Esophagus muscularis mucosa (tissue), 4 donors: ENCODE measurements around the gene UGT1A6. TPM values are rescaled to one million over a fixed set of nuclear protein-coding genes. Genes with fewer than 3 reads are reported as not detected.

Experiments used
- DNase-seq: peaks from one replicate; pipeline ENCODE4 v3.0.0-alpha.2; 2017; ENCODE audit errors: extremely low spot score
- H3K27ac ChIP-seq, 4 donors: fragments of 200-600 bp; sonication (generic); replicated peaks in 1 of 4; 1 replicate in 3 of 4; 2 replicates in 1 of 4; pipeline ENCODE4 v1.5.1; 2016 to 2019; ENCODE audit warnings: mild to moderate bottlenecking in 1 of 4
- H3K27me3 ChIP-seq, 4 donors: fragments of 200-600 bp; sonication (generic); one replicate each; pipeline versions ENCODE4 v1.5.1 to v1.6.0; 2016 to 2019
- H3K36me3 ChIP-seq, 4 donors: fragments of 200-600 bp; sonication (generic); one replicate each; pipeline ENCODE4 v1.5.1; 2016 to 2019
- H3K4me1 ChIP-seq, 4 donors: fragments of 200-600 bp; sonication (generic); one replicate each; pipeline ENCODE4 v1.5.1; 2016 to 2019
- H3K4me3 ChIP-seq, 4 donors: fragments of 200-600 bp; sonication (generic); 1 replicate in 2 of 4; 2 replicates in 2 of 4; pipeline ENCODE4 v1.5.1; 2016 to 2019; ENCODE audit warnings: mild to moderate bottlenecking in 4 of 4, moderate library complexity in 1 of 4
- H3K9me3 ChIP-seq, 4 donors: fragments of 200-600 bp; sonication (generic); 1 replicate in 3 of 4; 2 replicates in 1 of 4; pipeline ENCODE4 v1.5.1; 2016 to 2019
- CTCF ChIP-seq, 3 experiments: fragments of 200-600 bp in 2 of 3; fragments of 450-650 bp in 1 of 3; sonication (generic) in 2 of 3; IDR thresholded peaks; one replicate each; pipeline ENCODE4 v1.5.1; 2017 to 2019; ENCODE audit warnings: antibody characterized with exemption in 3 of 3, mild to moderate bottlenecking in 2 of 3, moderate library complexity in 1 of 3
- EP300 ChIP-seq: sonication (generic); formaldehyde crosslinking; IDR thresholded peaks from one replicate; pipeline ENCODE4 v1.6.1; 2017; ENCODE audit warnings: antibody characterized with exemption
- POLR2A ChIP-seq: fragments of 450-650 bp; IDR thresholded peaks from one replicate; pipeline ENCODE4 v1.6.1; 2017; ENCODE audit warnings: antibody characterized with exemption, moderate library complexity, mild to moderate bottlenecking, low read depth
- POLR2AphosphoS5 ChIP-seq, 2 donors: sonication (generic); formaldehyde crosslinking; IDR thresholded peaks; one replicate each; pipeline ENCODE4 v1.6.1; 2017; ENCODE audit warnings: antibody characterized with exemption in 2 of 2
- WGBS: methylation state at CpG from one replicate; pipeline ENCODE4 v1.1.5; 2018; 5-methylcytosine and 5-hydroxymethylcytosine counted together
- intact Hi-C: fragments of 100-400 bp; cut with DNase I; formaldehyde crosslinking; loops from one replicate; pipeline ENCODE4 v1.15.1; 2023
- total RNA-seq, 4 donors: library from RNA; depleted of rRNA; stranded (reverse); fragments of >200 nt; gene quantifications; one replicate each; pipeline versions ENCODE4 v1.1.0 to v1.2.1, GENCODE V29; 2016

The UGT1A6 gene
- total RNA-seq, 4 donors from 2014 or later, result not detected

- Histone ChIP-seq H3K4me3 (no peak overlapping the region), H3K9me3 (no peaks in the 10 kb centered on the region), H3K27me3 (no peaks in the 10 kb centered on the region), H3K4me1 (no peaks in the 10 kb centered on the region), H3K36me3 (no peaks in the 10 kb centered on the region), H3K27ac (no peak overlapping the region)
- no peak for TF ChIP-seq POLR2AphosphoS5 (IDR thresholded peaks at IDR 0.05)
- no peak for TF ChIP-seq POLR2A
- no peak for TF ChIP-seq EP300
- no peak for TF ChIP-seq CTCF (IDR thresholded peaks at IDR 0.05)
- WGBS, result 93% methylated on average over 36 of the region's 44 CpGs
- intact Hi-C loops, result no loop called here
- no peak for DNase-seq
Observed at GRCh38 chr2:233754872-233755611, 62.4 kb downstream of the UGT1A6 start.

GRCh38 chr2:233756429-233757081 is 63.9 kb downstream of the UGT1A6 start:
- 77% methylated on average over 7 of the region's 7 CpGs for WGBS

GRCh38 chr2:233758141-233758540 is 65.5 kb downstream of the UGT1A6 start:
- no peak for DNase-seq

More at GRCh38 chr2:233756429-233757081, 63.9 kb downstream of the UGT1A6 start:
- H3K36me3 ChIP-seq, result no peaks in the 10 kb centered on the region
- intact Hi-C loops, result no loop called here
- no peaks in the 10 kb centered on the region for H3K27me3 ChIP-seq
- H3K4me1 ChIP-seq, result no peaks in the 10 kb centered on the region
- H3K9me3 ChIP-seq, result no peaks in the 10 kb centered on the region
- H3K27ac ChIP-seq, result no peak overlapping the region
- DNase-seq, result no peak
- TF ChIP-seq POLR2AphosphoS5 (IDR thresholded peaks at IDR 0.05) (no peak), EP300 (no peak)
- H3K4me3 ChIP-seq, result no peak overlapping the region

GRCh38 chr2:233758849-233759248 is 66.2 kb downstream of the UGT1A6 start:
- WGBS, result 88% methylated on average over 2 of the region's 2 CpGs
- DNase-seq, result no peak

More at GRCh38 chr2:233758141-233758540, 65.5 kb downstream of the UGT1A6 start:
- intact Hi-C loops, result no loop called here
- no peak overlapping the region for H3K27ac ChIP-seq
- H3K36me3 ChIP-seq, result no peaks in the 10 kb centered on the region
- no peaks in the 10 kb centered on the region for H3K4me1 ChIP-seq
- no peaks in the 10 kb centered on the region for H3K9me3 ChIP-seq
- TF ChIP-seq EP300, result no peak
- no peak for TF ChIP-seq CTCF (IDR thresholded peaks at IDR 0.05)
- TF ChIP-seq POLR2AphosphoS5 (IDR thresholded peaks at IDR 0.05), result no peak
- TF ChIP-seq POLR2A, result no peak
- H3K4me3 ChIP-seq, result no peak overlapping the region
- H3K27me3 ChIP-seq, result no peaks in the 10 kb centered on the region

More at GRCh38 chr2:233758849-233759248, 66.2 kb downstream of the UGT1A6 start:
- intact Hi-C loops, result no loop called here
- Histone ChIP-seq H3K36me3 (no peaks in the 10 kb centered on the region), H3K27me3 (peaks cover 0 to 3% (median 0%) of the 10 kb centered on the region in 4 donors), H3K4me3 (no peak overlapping the region), H3K4me1 (no peaks in the 10 kb centered on the region), H3K9me3 (no peaks in the 10 kb centered on the region), H3K27ac (no peak overlapping the region)
- no peak for TF ChIP-seq POLR2AphosphoS5 (IDR thresholded peaks at IDR 0.05)
- no peak for TF ChIP-seq CTCF (IDR thresholded peaks at IDR 0.05)
- no peak for TF ChIP-seq EP300
- no peak for TF ChIP-seq POLR2A
